ENCODE measurements around the gene CEPT1. TPM values are rescaled to one million over a fixed set of nuclear protein-coding genes. Genes with fewer than 3 reads are reported as not detected.

CEPT1 gene
- total and polyA plus RNA-seq, 2 of the 13 experiments (the other 11 are each of a cell fraction or from before 2014, with no cell fraction given), result 35.7 to 48.2 TPM

- TF ChIP-seq ZNF773 (CRISPR knock-in tag; IDR thresholded peaks at IDR 0.05; ENCODE audit: borderline replicate concordance) (no peak), CEBPB (IDR thresholded peaks at IDR 0.05; ENCODE audit: borderline replicate concordance, low read depth, low read length) (peak; percentile 72; the same call in 1 of the 2 replicates), ZNF382 (CRISPR knock-in tag; IDR thresholded peaks at IDR 0.05; ENCODE audit: borderline replicate concordance) (no peak), ZNF451 (CRISPR knock-in tag; IDR thresholded peaks at IDR 0.05) (no peak), POGZ (CRISPR knock-in tag; IDR thresholded peaks at IDR 0.05) (peak; percentile 59; the same call in 1 of the 2 replicates), MIXL1 (CRISPR knock-in tag; IDR thresholded peaks at IDR 0.05) (peak; percentile 51; the same call in 1 of the 2 replicates), ZNF562 (CRISPR knock-in tag; IDR thresholded peaks at IDR 0.05; ENCODE audit: borderline replicate concordance) (no peak), PAXIP1 (CRISPR knock-in tag; conservative IDR thresholded peaks at IDR 0.05) (peak; percentile 57), ZNF30 (CRISPR knock-in tag; IDR thresholded peaks at IDR 0.05) (no peak), SAP130 (CRISPR knock-in tag; IDR thresholded peaks at IDR 0.05; ENCODE audit: low read depth) (peak; percentile 75), E2F2 (CRISPR knock-in tag; IDR thresholded peaks at IDR 0.05; ENCODE audit: borderline replicate concordance) (no peak), ZFP1 (CRISPR knock-in tag; IDR thresholded peaks at IDR 0.05) (0 out of 2 replicates have a peak, but pooled peaks have one; percentile 29), POGK (CRISPR knock-in tag; conservative IDR thresholded peaks at IDR 0.05) (no peak), ZNF317 (CRISPR knock-in tag; IDR thresholded peaks at IDR 0.05) (no peak), ZNF362 (CRISPR knock-in tag; IDR thresholded peaks at IDR 0.05; ENCODE audit: borderline replicate concordance) (no peak), NCOR1 (IDR thresholded peaks at IDR 0.05; ENCODE audit: borderline replicate concordance, low read length) (no peak), ZNF883 (CRISPR knock-in tag; IDR thresholded peaks at IDR 0.05; ENCODE audit: not compliant biosample characterization) (no peak)
- TF ChIP-seq, protein P1, sequence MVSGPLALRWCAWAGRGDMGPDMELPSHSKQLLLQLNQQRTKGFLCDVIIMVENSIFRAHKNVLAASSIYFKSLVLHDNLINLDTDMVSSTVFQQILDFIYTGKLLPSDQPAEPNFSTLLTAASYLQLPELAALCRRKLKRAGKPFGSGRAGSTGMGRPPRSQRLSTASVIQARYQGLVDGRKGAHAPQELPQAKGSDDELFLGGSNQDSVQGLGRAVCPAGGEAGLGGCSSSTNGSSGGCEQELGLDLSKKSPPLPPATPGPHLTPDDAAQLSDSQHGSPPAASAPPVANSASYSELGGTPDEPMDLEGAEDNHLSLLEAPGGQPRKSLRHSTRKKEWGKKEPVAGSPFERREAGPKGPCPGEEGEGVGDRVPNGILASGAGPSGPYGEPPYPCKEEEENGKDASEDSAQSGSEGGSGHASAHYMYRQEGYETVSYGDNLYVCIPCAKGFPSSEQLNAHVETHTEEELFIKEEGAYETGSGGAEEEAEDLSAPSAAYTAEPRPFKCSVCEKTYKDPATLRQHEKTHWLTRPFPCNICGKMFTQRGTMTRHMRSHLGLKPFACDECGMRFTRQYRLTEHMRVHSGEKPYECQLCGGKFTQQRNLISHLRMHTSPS (CRISPR knock-in tag; IDR thresholded peaks at IDR 0.05; ENCODE audit: low read depth), result no peak
- TF ChIP-seq, protein P2, sequence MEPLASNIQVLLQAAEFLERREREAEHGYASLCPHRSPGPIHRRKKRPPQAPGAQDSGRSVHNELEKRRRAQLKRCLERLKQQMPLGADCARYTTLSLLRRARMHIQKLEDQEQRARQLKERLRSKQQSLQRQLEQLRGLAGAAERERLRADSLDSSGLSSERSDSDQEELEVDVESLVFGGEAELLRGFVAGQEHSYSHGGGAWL (CRISPR knock-in tag; IDR thresholded peaks at IDR 0.05), result no peak
Measured at GRCh38 chr1:111110197-111110899, 29.7 kb upstream of the CEPT1 start (continued).

Measured in HepG2 (cell line).